ENCODE measurements around the gene SLC7A7. TPM values are rescaled to one million over a fixed set of nuclear protein-coding genes. Genes with fewer than 3 reads are reported as not detected.
"Not testable (repeated sequence)": the region's sequence is repeated elsewhere in the genome, so short reads cannot be mapped to it uniquely, and the experiment has no call there.

The SLC7A7 gene
- total RNA-seq, 4 donors from 2014 or later = 1.00 to 67.0 (median 33.6) TPM

DNA sequence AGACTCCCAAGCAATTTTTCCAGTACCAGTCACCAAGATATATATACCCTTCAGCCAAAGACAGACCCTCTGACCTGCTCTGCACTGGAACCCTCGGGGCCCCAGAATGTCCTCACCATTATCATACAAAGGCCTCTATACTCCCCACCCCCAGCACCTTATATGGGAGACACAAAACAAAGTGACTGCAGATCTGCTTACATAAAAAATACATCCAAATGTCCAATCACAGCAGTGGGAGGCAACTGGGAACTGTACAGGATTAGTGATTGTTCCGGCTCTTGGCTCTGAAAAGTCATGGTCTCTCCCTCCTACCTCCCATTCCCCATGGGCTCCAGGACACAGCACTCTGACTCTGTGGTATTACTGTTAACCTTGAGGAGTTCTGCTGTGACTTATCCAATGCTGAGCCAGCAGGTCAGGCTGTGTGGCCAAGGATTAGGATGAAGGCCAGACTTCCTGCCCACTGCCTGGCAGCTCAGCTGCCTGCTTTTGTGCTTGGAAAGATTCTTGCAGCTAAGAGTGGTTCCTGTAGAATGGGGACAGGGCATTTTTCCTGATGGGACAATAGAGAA, 35.0 kb downstream of the SLC7A7 start:
- H3K4me3 ChIP-seq = no peak overlapping the region
- no peak overlapping the region for H3K27ac ChIP-seq
- in situ Hi-C loops (cut with MboI; ENCODE audit: low pct_ligation_motif_present in 1 of 4, low pct_unique_long_range_greater_than_20kb in 1 of 4, low sequenced_read_pairs in 3 of 4) = no loop called here
- DNase-seq = no peak
- no peaks in the 10 kb centered on the region for H3K4me1 ChIP-seq
- intact Hi-C loops (cut with DNase I; ENCODE audit: low total_unique reads) = no loop called here
- no peaks in the 10 kb centered on the region for H3K27me3 ChIP-seq
- no peaks in the 10 kb centered on the region for H3K9me3 ChIP-seq
- 43 to 86% methylated on average over 1 to 2 of the region's 2 CpGs for WGBS, 2 donors (ENCODE audit: low coverage in 1 of 2)
- H3K36me3 ChIP-seq = peaks cover 0 to 4% (median 0%) of the 10 kb centered on the region in 4 donors
- TF ChIP-seq EP300 (IDR thresholded peaks at IDR 0.05; ENCODE audit: low read depth) (no peak), POLR2AphosphoS5 (IDR thresholded peaks at IDR 0.05) (no peak), CTCF (IDR thresholded peaks at IDR 0.05) (no peak), POLR2A (IDR thresholded peaks at IDR 0.05) (no peak)

DNA sequence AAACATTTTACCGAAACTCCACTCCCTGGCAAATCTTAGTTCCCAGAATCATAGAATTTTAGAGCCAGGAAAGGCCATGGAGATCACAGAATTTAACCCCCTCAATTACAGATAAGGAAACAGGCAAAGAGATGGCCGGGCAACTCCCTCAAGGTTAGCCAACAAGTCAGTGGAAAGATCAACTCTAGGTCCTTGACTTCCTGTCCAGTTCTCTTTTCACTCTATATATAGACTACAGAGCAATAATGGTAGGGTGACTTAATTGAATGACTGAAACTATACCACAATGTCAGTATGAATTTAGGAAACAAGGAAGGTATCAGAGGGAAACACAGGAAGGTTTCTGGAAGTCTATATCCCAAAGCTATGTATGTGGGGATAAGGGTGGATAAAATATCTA, 37.2 kb downstream of the SLC7A7 start:
- in situ Hi-C loops (cut with MboI; ENCODE audit: low pct_ligation_motif_present in 1 of 4, low pct_unique_long_range_greater_than_20kb in 1 of 4, low sequenced_read_pairs in 3 of 4) = no loop called here
- TF ChIP-seq POLR2AphosphoS5 (IDR thresholded peaks at IDR 0.05) (no peak), POLR2A (IDR thresholded peaks at IDR 0.05) (no peak), CTCF (IDR thresholded peaks at IDR 0.05) (no peak), EP300 (IDR thresholded peaks at IDR 0.05; ENCODE audit: low read depth) (no peak)
- no peak overlapping the region for H3K27ac ChIP-seq

GRCh38 chr14:22776849-22777248, 38.4 kb downstream of the SLC7A7 start:
- H3K4me1 ChIP-seq; DNase-seq; intact Hi-C loops (cut with DNase I; ENCODE audit: low total_unique reads); H3K27ac ChIP-seq; H3K4me3 ChIP-seq; in situ Hi-C loops (cut with MboI; ENCODE audit: low pct_ligation_motif_present in 1 of 4, low pct_unique_long_range_greater_than_20kb in 1 of 4, low sequenced_read_pairs in 3 of 4); H3K9me3 ChIP-seq; H3K27me3 ChIP-seq: not testable (repeated sequence)
- H3K36me3 ChIP-seq = peaks cover 0 to 16% (median 4%) of the 10 kb centered on the region in 4 donors
- 84 to 87% methylated on average over 8 of the region's 8 CpGs for WGBS, 2 donors (ENCODE audit: low coverage in 1 of 2)

More for the DNA sequence above, 37.2 kb downstream of the SLC7A7 start:
- 91 to 100% methylated on average over 1 to 2 of the region's 2 CpGs for WGBS, 2 donors (ENCODE audit: low coverage in 1 of 2)
- Histone ChIP-seq H3K9me3 (no peaks in the 10 kb centered on the region), H3K4me3 (no peak overlapping the region), H3K27me3 (no peaks in the 10 kb centered on the region), H3K4me1 (no peaks in the 10 kb centered on the region), H3K36me3 (peaks cover 0 to 7% (median 2%) of the 10 kb centered on the region in 4 donors)
- DNase-seq = no peak
- intact Hi-C loops (cut with DNase I; ENCODE audit: low total_unique reads) = no loop called here

- WGBS, 2 donors (ENCODE audit: low coverage in 1 of 2) = 76 to 94% methylated on average over 2 of the region's 2 CpGs
- intact Hi-C loops (cut with DNase I; ENCODE audit: low total_unique reads) (no loop called here), in situ Hi-C loops (cut with MboI; ENCODE audit: low pct_ligation_motif_present in 1 of 4, low pct_unique_long_range_greater_than_20kb in 1 of 4, low sequenced_read_pairs in 3 of 4) (no loop called here)
- H3K4me1 ChIP-seq = no peaks in the 10 kb centered on the region
- no peaks in the 10 kb centered on the region for H3K9me3 ChIP-seq
- peaks cover 0 to 22% (median 9%) of the 10 kb centered on the region in 4 donors for H3K36me3 ChIP-seq
- no peak for DNase-seq
- H3K27ac ChIP-seq = no peak overlapping the region
- TF ChIP-seq POLR2A (IDR thresholded peaks at IDR 0.05) (no peak), POLR2AphosphoS5 (IDR thresholded peaks at IDR 0.05) (no peak), EP300 (IDR thresholded peaks at IDR 0.05; ENCODE audit: low read depth) (no peak), CTCF (IDR thresholded peaks at IDR 0.05) (no peak)
- H3K27me3 ChIP-seq = no peaks in the 10 kb centered on the region
- H3K4me3 ChIP-seq = no peak overlapping the region
Measured at GRCh38 chr14:22776215-22776614, 39.0 kb downstream of the SLC7A7 start.
